GM18499 (cell line): ENCODE data around the gene ASCL3.
"Not testable (repeated sequence)": the region's sequence is repeated elsewhere in the genome, so short reads cannot be mapped to it uniquely, and the experiment has no call there.

ENCODE experiments used
- ATAC-seq: cut with Tn5 transposase; IDR thresholded peaks from one replicate; pipeline ENCODE4 v1.9.1; 2021; ENCODE audit warnings: moderate number of reproducible peaks; ENCODE audit not compliant: insufficient read depth, unreplicated experiment

ASCL3 gene

GRCh38 chr11:8913961-8914660 is 28.7 kb downstream of the ASCL3 start:
- no peak for ATAC-seq

GRCh38 chr11:8911029-8911823 is 31.6 kb downstream of the ASCL3 start, which contains the start of gene AKIP1:
Gene AKIP1, plus strand, starts transcription at chr11:8911189. Its CDS starts 261 bp downstream, at chr11:8911450.
- peak; percentile 58 for ATAC-seq

- ATAC-seq = no peak
Measured at GRCh38 chr11:8910649-8911026, 32.2 kb downstream of the ASCL3 start.

GRCh38 chr11:8908099-8908498 is 34.7 kb downstream of the ASCL3 start:
- ATAC-seq = no peak

GRCh38 chr11:8907116-8907515 is 35.7 kb downstream of the ASCL3 start:
- ATAC-seq = no peak

GRCh38 chr11:8905528-8906165 is 37.2 kb downstream of the ASCL3 start:
- no peak for ATAC-seq

- ATAC-seq = no peak
Measured at GRCh38 chr11:8899119-8899753, 43.6 kb downstream of the ASCL3 start.

- ATAC-seq = not testable (repeated sequence)
Measured at GRCh38 chr11:8891185-8891584, 51.6 kb downstream of the ASCL3 start.
